WTC11 (cell line): Measurements from ENCODE around the gene LAMTOR5. TPM values are rescaled to one million over a fixed set of nuclear protein-coding genes. Genes with fewer than 3 reads are reported as not detected.

Experiments
- ATAC-seq: fragments of 200-7000 bp; cut with Tn5 transposase; 2 replicates; pipeline ENCODE4 v1.10.0; 2021; ENCODE audit warnings: mild to moderate bottlenecking, moderate library complexity
- CTCF ChIA-PET: fragments of 300-600 bp; sonication (Branson Sonifier 250); formaldehyde crosslinking; loops from one replicate; lab custom pipeline; 2021; ENCODE audit warnings: antibody characterized with exemption; lab: Charles Lee
- POLR2A ChIA-PET: fragments of 350-600 bp; sonication (Branson Sonifier 250); formaldehyde crosslinking; loops from one replicate; lab custom pipeline; 2021; ENCODE audit warnings: antibody characterized with exemption; lab: Charles Lee
- DNase-seq: peaks from one replicate; pipeline ENCODE4 v3.0.0; 2021; ENCODE audit warnings: low spot score
- H3K27ac Mint-ChIP-seq: 2 replicates; pipeline ENCODE4 v1.8.0; 2021; ENCODE audit warnings: mixed read lengths
- H3K27me3 Mint-ChIP-seq: 2 replicates; pipeline ENCODE4 v1.8.0; 2021; ENCODE audit warnings: low read depth, mild to moderate bottlenecking, moderate library complexity, mixed read lengths
- H3K36me3 Mint-ChIP-seq: 2 replicates; pipeline ENCODE4 v1.8.0; 2021; ENCODE audit warnings: mixed read lengths
- H3K4me1 Mint-ChIP-seq: 2 replicates; pipeline ENCODE4 v1.8.0; 2022; ENCODE audit warnings: mixed read lengths
- H3K4me3 Mint-ChIP-seq: 2 replicates; pipeline ENCODE4 v1.8.0; 2021; ENCODE audit warnings: mild to moderate bottlenecking, moderate library complexity, mixed read lengths
- H3K9me3 Mint-ChIP-seq: 2 replicates; pipeline ENCODE4 v1.8.0; 2021; ENCODE audit warnings: mixed read lengths
- NR3C1 ChIP-seq: sonication (generic); formaldehyde crosslinking; conservative IDR thresholded peaks from 2 replicates; pipeline ENCODE4 v1.8.1; 2023; ENCODE audit warnings: low read depth, mild to moderate bottlenecking, missing genetic modification reagents
- SP1 ChIP-seq: sonication (generic); formaldehyde crosslinking; conservative IDR thresholded peaks from 2 replicates; pipeline ENCODE4 v1.8.1; 2022; ENCODE audit warnings: missing genetic modification reagents
- total RNA-seq: library from RNA; stranded (reverse); gene quantifications from 3 replicates; pipeline ENCODE4 v1.2.3, GENCODE V29; 2021

The LAMTOR5 gene
- total RNA-seq, 1 experiment from 2014 or later: 76.0 TPM

GRCh38 chr1:110355321-110355720 lies 52.2 kb downstream of the LAMTOR5 start:
- H3K4me3 Mint-ChIP-seq: no peak overlapping the region

More at GRCh38 chr1:110355321-110355720, 52.2 kb downstream of the LAMTOR5 start:
- DNase-seq (no peak), ATAC-seq (no peak)
- CTCF ChIA-PET: no interaction called here
- H3K27me3 Mint-ChIP-seq: no peaks in the 10 kb centered on the region
- no peaks in the 10 kb centered on the region for H3K4me1 Mint-ChIP-seq
- no peak overlapping the region for H3K27ac Mint-ChIP-seq
- no peaks in the 10 kb centered on the region for H3K9me3 Mint-ChIP-seq
- H3K36me3 Mint-ChIP-seq: peaks cover 19% of the 10 kb centered on the region
- POLR2A ChIA-PET: no interaction called here
- no peak for TF ChIP-seq NR3C1
- no peak for TF ChIP-seq SP1 (CRISPR knock-in tag)

Other genes with a start within 250 kb of the LAMTOR5 start
- 19.9 to 21.9 TPM (median 21.9 TPM) in 3 replicates for gene KCNC4, start 197.4 kb downstream of the LAMTOR5 start, total RNA-seq
- gene RBM15, start 68.3 kb downstream of the LAMTOR5 start, total RNA-seq: 43.5 to 50.6 TPM (median 44.8 TPM) in 3 replicates
- 0.11 to 0.30 TPM (median 0.28 TPM) in 3 replicates for gene SLC16A4, start 16.7 kb downstream of the LAMTOR5 start, total RNA-seq
- not detected in 3 replicates for gene PROK1, start 43.5 kb upstream of the LAMTOR5 start, total RNA-seq
- gene KCNA10, start 111.5 kb upstream of the LAMTOR5 start, total RNA-seq: not detected in 3 replicates
- 0.41 to 0.87 TPM (median 0.50 TPM) in 3 replicates for gene KCNA2, start 198.7 kb upstream of the LAMTOR5 start, total RNA-seq